ENCODE measurements around the gene PITPNC1.
A peak's percentile ranks its signal among the peaks of the same experiment; 100 is the strongest.
"Not testable (repeated sequence)": the region's sequence is repeated elsewhere in the genome, so short reads cannot be mapped to it uniquely, and the experiment has no call there.

Gene PITPNC1

DNA sequence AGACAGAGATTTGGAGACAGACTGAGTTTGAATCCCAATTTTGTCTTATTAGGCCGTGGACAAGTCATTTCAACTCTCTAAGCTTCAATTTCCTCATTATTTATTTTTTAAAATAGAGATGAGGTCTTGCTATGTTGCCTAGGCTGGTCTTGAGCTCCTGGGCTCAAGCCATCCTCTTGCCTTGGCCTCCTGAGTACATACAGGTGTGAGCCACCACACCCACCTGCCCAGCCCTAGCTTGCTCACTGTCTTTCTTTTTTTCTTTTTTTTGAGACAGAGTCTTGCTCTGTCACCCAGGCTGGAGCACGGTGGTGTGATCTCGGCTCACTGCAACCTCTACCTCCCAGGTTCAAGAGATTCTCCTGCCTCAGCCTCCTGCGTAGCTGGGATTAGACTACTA lies 45.2 kb downstream of the PITPNC1 start:
- not testable (repeated sequence) for H3K36me3 ChIP-seq (ENCODE audit: insufficient read depth, low read length); H3K9me3 ChIP-seq (replicated peaks; ENCODE audit: low read length); H3K4me3 ChIP-seq (ENCODE audit: low read length); H3K27me3 ChIP-seq (ENCODE audit: control insufficient read depth, insufficient read depth, low read length)
- Histone ChIP-seq H3K4me2 (ENCODE audit: low read length) (peak overlapping the region; percentile 41), H3K4me1 (ENCODE audit: control insufficient read depth, insufficient read depth, low read length) (peaks cover 24% of the 10 kb centered on the region), H3K9ac (ENCODE audit: low read depth, low read length) (peak overlapping the region; percentile 60)

GRCh38 chr17:67422897-67423296 lies 45.8 kb downstream of the PITPNC1 start:
- H3K9ac ChIP-seq (ENCODE audit: low read depth, low read length) = peak overlapping the region; percentile 60
- peaks cover 24% of the 10 kb centered on the region for H3K4me1 ChIP-seq (ENCODE audit: control insufficient read depth, insufficient read depth, low read length)
- no peak overlapping the region for H3K4me2 ChIP-seq (ENCODE audit: low read length)
- no peaks in the 10 kb centered on the region for H3K36me3 ChIP-seq (ENCODE audit: insufficient read depth, low read length)
- no peaks in the 10 kb centered on the region for H3K9me3 ChIP-seq (replicated peaks; ENCODE audit: low read length)
- no peak overlapping the region for H3K4me3 ChIP-seq (ENCODE audit: low read length)
- H3K27me3 ChIP-seq (ENCODE audit: control insufficient read depth, insufficient read depth, low read length) = no peaks in the 10 kb centered on the region

DNA sequence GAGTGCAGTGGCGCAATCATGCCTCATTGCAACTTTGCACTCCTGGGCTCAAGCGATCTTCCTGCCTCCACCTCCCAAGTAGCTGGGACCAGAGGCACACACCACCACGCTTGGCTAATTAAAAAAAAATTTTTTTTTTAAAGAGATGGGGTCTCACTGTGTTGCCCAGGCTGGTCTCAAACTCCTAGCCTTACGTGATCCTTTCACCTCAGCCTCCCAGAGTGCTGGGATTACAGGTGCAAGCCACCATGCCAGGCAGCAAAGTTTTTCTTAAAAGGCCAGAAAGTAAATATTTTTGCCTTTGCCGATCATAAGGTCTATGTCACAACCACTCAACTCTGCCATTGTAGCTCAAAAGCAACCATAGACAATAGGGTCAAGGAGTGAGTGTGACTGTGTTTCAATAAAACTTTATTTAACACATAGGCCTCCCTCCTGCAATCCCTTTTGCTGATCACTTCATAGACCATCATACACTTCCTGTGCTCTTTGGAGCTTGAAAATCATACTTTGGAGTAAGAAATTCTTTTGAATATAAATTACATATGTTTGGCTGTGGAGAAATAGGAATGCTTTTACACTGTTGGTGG lies 48.6 kb downstream of the PITPNC1 start:
- Histone ChIP-seq H3K36me3 (ENCODE audit: insufficient read depth, low read length) (no peaks in the 10 kb centered on the region), H3K4me3 (ENCODE audit: low read length) (no peak overlapping the region), H3K9ac (ENCODE audit: low read depth, low read length) (no peak overlapping the region), H3K9me3 (replicated peaks; ENCODE audit: low read length) (no peaks in the 10 kb centered on the region), H3K27me3 (ENCODE audit: control insufficient read depth, insufficient read depth, low read length) (no peaks in the 10 kb centered on the region), H3K4me2 (ENCODE audit: low read length) (no peak overlapping the region), H3K4me1 (ENCODE audit: control insufficient read depth, insufficient read depth, low read length) (peaks cover 25% of the 10 kb centered on the region)

GRCh38 chr17:67427424-67427823 lies 50.3 kb downstream of the PITPNC1 start:
- Histone ChIP-seq H3K4me3 (ENCODE audit: low read length) (no peak overlapping the region), H3K4me2 (ENCODE audit: low read length) (no peak overlapping the region), H3K4me1 (ENCODE audit: control insufficient read depth, insufficient read depth, low read length) (peaks cover 24% of the 10 kb centered on the region), H3K9me3 (replicated peaks; ENCODE audit: low read length) (no peaks in the 10 kb centered on the region), H3K9ac (ENCODE audit: low read depth, low read length) (no peak overlapping the region), H3K27me3 (ENCODE audit: control insufficient read depth, insufficient read depth, low read length) (no peaks in the 10 kb centered on the region), H3K36me3 (ENCODE audit: insufficient read depth, low read length) (no peaks in the 10 kb centered on the region)

DNA sequence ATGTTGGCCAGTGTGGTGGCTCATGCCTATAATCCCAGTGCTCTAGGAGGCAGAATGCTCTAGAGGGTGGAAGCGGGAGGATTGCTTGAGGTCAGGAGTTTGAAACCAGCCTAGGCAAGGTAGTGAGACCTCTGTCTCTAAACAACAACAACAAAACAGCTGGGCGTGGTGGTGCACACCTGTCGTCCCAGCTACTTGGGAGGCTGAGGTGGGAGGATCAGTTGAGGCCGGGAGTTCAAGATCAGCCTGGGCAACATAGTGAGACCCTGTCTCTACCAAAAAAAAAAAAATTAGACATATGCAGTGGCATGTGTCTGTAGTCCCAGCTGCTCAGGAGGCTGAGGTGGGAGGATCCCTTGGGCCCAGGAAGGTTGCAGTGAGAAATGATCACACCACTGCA lies 53.4 kb downstream of the PITPNC1 start:
- not testable (repeated sequence) for H3K4me2 ChIP-seq (ENCODE audit: low read length); H3K36me3 ChIP-seq (ENCODE audit: insufficient read depth, low read length); H3K4me3 ChIP-seq (ENCODE audit: low read length); H3K27me3 ChIP-seq (ENCODE audit: control insufficient read depth, insufficient read depth, low read length); H3K9me3 ChIP-seq (replicated peaks; ENCODE audit: low read length); H3K9ac ChIP-seq (ENCODE audit: low read depth, low read length)
- H3K4me1 ChIP-seq (ENCODE audit: control insufficient read depth, insufficient read depth, low read length) = peaks cover 17% of the 10 kb centered on the region

DNA sequence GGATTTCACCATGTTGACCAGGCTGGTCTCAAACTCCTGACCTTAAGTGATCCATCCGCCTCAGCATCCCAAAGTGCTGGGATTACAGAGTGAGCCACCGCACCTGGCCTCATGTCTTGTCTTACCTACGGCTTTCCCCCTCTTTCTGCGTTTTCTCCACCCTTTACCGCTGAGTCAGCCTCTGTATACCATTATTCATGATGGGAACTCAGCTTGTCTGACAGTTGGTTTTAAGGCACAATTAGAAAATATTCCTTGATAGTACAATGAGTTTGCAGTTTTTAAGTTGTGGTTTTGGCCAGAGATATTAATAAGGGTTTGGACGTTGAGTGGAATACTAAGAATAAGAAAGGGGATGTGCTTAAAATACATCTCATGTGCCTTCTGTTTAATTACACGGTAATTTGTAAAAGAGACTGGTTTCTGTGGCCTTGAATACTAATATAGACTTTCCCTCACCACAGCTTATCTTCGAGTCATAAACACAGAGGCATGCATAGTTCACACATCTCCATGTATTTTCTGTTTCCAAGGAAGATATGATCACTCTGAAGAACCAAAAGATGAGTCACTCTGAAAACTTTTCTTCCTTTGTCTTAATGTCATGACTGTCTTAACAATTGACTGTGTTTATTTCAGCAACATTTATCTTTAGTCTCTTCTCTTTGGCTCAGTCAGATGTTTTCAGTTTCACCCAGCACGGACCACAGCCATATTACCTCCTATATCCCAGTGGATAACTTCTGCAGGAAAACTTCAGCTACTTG lies 54.4 kb downstream of the PITPNC1 start:
- H3K4me3 ChIP-seq (ENCODE audit: low read length) = no peak overlapping the region
- no peaks in the 10 kb centered on the region for H3K36me3 ChIP-seq (ENCODE audit: insufficient read depth, low read length)
- H3K4me1 ChIP-seq (ENCODE audit: control insufficient read depth, insufficient read depth, low read length) = peaks cover 17% of the 10 kb centered on the region
- no peaks in the 10 kb centered on the region for H3K9me3 ChIP-seq (replicated peaks; ENCODE audit: low read length)
- H3K4me2 ChIP-seq (ENCODE audit: low read length) = peak overlapping the region; percentile 60
- peak overlapping the region; percentile 64 for H3K9ac ChIP-seq (ENCODE audit: low read depth, low read length)
- no peaks in the 10 kb centered on the region for H3K27me3 ChIP-seq (ENCODE audit: control insufficient read depth, insufficient read depth, low read length)

DNA sequence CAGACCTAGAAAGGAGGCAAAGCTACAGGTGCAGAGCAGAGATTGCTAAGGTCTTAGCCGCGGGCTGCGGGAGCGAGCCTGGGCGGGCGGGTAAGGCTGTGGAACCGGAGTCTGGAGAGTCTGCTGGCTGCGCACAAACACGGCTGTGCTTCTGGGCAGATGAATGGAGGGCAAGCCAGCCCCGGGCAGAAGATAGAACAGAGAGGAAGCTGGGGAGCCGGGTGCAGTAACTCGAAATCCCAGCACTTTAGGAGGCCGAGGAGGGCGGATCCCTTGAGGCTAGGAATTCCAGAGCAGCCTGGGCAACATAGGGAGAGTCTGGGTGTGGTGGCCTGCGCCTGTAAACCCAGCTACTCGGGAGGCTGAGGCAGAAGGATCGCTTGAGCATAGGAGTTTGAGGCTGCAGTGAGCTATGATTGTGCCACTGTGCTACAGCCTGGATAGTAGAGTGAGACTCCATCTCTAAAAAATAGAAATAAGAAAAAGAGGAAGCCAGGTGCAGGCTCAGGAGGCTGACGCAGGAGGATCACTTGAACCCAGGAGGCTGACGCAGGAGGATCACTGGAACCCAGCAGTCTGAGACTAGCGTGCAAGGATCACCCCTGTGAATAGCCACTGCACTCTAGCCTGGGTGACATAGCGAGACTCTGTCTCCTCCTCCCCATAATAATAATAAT lies 56.3 kb downstream of the PITPNC1 start:
- Histone ChIP-seq H3K9me3 (replicated peaks; ENCODE audit: low read length) (no peaks in the 10 kb centered on the region), H3K27me3 (ENCODE audit: control insufficient read depth, insufficient read depth, low read length) (no peaks in the 10 kb centered on the region), H3K4me2 (ENCODE audit: low read length) (no peak overlapping the region), H3K4me1 (ENCODE audit: control insufficient read depth, insufficient read depth, low read length) (peaks cover 17% of the 10 kb centered on the region), H3K9ac (ENCODE audit: low read depth, low read length) (no peak overlapping the region), H3K36me3 (ENCODE audit: insufficient read depth, low read length) (no peaks in the 10 kb centered on the region), H3K4me3 (ENCODE audit: low read length) (no peak overlapping the region)

- no peaks in the 10 kb centered on the region for H3K9me3 ChIP-seq (replicated peaks; ENCODE audit: low read length)
- H3K4me1 ChIP-seq (ENCODE audit: control insufficient read depth, insufficient read depth, low read length) = peaks cover 17% of the 10 kb centered on the region
- H3K4me3 ChIP-seq (ENCODE audit: low read length) = no peak overlapping the region
- H3K4me2 ChIP-seq (ENCODE audit: low read length) = no peak overlapping the region
- no peaks in the 10 kb centered on the region for H3K36me3 ChIP-seq (ENCODE audit: insufficient read depth, low read length)
- H3K27me3 ChIP-seq (ENCODE audit: control insufficient read depth, insufficient read depth, low read length) = no peaks in the 10 kb centered on the region
- no peak overlapping the region for H3K9ac ChIP-seq (ENCODE audit: low read depth, low read length)
Measured at GRCh38 chr17:67434061-67434525, 57.0 kb downstream of the PITPNC1 start.

GRCh38 chr17:67435122-67435521 lies 58.0 kb downstream of the PITPNC1 start:
- H3K27me3 ChIP-seq (ENCODE audit: control insufficient read depth, insufficient read depth, low read length) = no peaks in the 10 kb centered on the region
- H3K4me1 ChIP-seq (ENCODE audit: control insufficient read depth, insufficient read depth, low read length) = peaks cover 19% of the 10 kb centered on the region
- no peak overlapping the region for H3K4me3 ChIP-seq (ENCODE audit: low read length)
- no peak overlapping the region for H3K4me2 ChIP-seq (ENCODE audit: low read length)
- no peak overlapping the region for H3K9ac ChIP-seq (ENCODE audit: low read depth, low read length)
- no peaks in the 10 kb centered on the region for H3K36me3 ChIP-seq (ENCODE audit: insufficient read depth, low read length)
- H3K9me3 ChIP-seq (replicated peaks; ENCODE audit: low read length) = no peaks in the 10 kb centered on the region

DNA sequence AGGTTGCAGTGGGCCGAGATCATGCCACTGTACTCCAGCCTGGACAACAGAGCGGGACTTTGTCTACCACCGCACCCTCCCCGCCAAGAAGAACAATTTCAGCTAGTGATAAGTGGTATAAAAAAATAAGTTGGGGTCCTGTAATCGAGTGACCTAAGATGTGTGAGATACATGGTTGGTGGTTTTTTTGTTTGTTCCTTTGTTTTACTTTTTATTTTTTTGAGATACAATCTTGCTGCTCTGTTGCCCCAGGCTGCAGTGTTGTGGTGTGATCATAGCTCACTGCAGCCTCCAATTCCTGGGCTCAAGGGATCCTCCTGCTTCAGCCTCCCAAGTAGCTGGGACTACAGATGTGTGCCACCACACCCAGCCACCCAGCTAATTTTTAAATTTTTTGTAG lies 58.7 kb downstream of the PITPNC1 start:
- Histone ChIP-seq H3K27me3 (ENCODE audit: control insufficient read depth, insufficient read depth, low read length) (no peaks in the 10 kb centered on the region), H3K36me3 (ENCODE audit: insufficient read depth, low read length) (no peaks in the 10 kb centered on the region), H3K4me3 (ENCODE audit: low read length) (no peak overlapping the region), H3K9ac (ENCODE audit: low read depth, low read length) (no peak overlapping the region), H3K9me3 (replicated peaks; ENCODE audit: low read length) (no peaks in the 10 kb centered on the region), H3K4me2 (ENCODE audit: low read length) (no peak overlapping the region), H3K4me1 (ENCODE audit: control insufficient read depth, insufficient read depth, low read length) (peaks cover 24% of the 10 kb centered on the region)

- peaks cover 23% of the 10 kb centered on the region for H3K4me1 ChIP-seq (ENCODE audit: control insufficient read depth, insufficient read depth, low read length)
- H3K9ac ChIP-seq (ENCODE audit: low read depth, low read length) = no peak overlapping the region
- no peaks in the 10 kb centered on the region for H3K27me3 ChIP-seq (ENCODE audit: control insufficient read depth, insufficient read depth, low read length)
- no peak overlapping the region for H3K4me2 ChIP-seq (ENCODE audit: low read length)
- no peaks in the 10 kb centered on the region for H3K9me3 ChIP-seq (replicated peaks; ENCODE audit: low read length)
- no peaks in the 10 kb centered on the region for H3K36me3 ChIP-seq (ENCODE audit: insufficient read depth, low read length)
- H3K4me3 ChIP-seq (ENCODE audit: low read length) = no peak overlapping the region
Measured at GRCh38 chr17:67436233-67436632, 59.2 kb downstream of the PITPNC1 start.

Measured in skeletal muscle satellite cell (primary cell).